Stimulated activated CD8-positive, alpha-beta memory T cell treated with anti-CD3 and anti-CD28 coated beads, Interleukin-12 subunit alpha, Interleukin-12 subunit beta, amount 100 ng/mL, for 4 hours (primary cell): ENCODE data around the gene LRP5.
"Not testable (repeated sequence)": the region's sequence is repeated elsewhere in the genome, so short reads cannot be mapped to it uniquely, and the experiment has no call there.

Source experiments
- DNase-seq: peaks from one replicate; pipeline ENCODE4 v3.0.0-alpha.2; 2020; ENCODE audit warnings: low read depth

Gene LRP5

GRCh38 chr11:68444566-68444965, 132.2 kb downstream of the LRP5 start:
- no peak for DNase-seq

- no peak for DNase-seq
Measured at GRCh38 chr11:68445531-68446035, 133.2 kb downstream of the LRP5 start.

- DNase-seq: no peak
Measured at GRCh38 chr11:68446046-68446725, 133.8 kb downstream of the LRP5 start.

GRCh38 chr11:68447015-68447801, 134.8 kb downstream of the LRP5 start:
- peak; percentile 44 for DNase-seq

- DNase-seq: not testable (repeated sequence)
Measured at GRCh38 chr11:68447914-68448313, 135.5 kb downstream of the LRP5 start.

GRCh38 chr11:68448604-68449011, 136.2 kb downstream of the LRP5 start:
- DNase-seq: no peak

- no peak for DNase-seq
Measured at GRCh38 chr11:68449951-68450350, 137.6 kb downstream of the LRP5 start.

GRCh38 chr11:68450711-68451110, 138.3 kb downstream of the LRP5 start:
- no peak for DNase-seq

GRCh38 chr11:68454767-68455166, 142.4 kb downstream of the LRP5 start:
- no peak for DNase-seq

GRCh38 chr11:68455485-68455884, 143.1 kb downstream of the LRP5 start:
- DNase-seq: no peak

GRCh38 chr11:68457216-68457897, 145.0 kb downstream of the LRP5 start:
- no peak for DNase-seq

GRCh38 chr11:68457898-68458249, 145.5 kb downstream of the LRP5 start:
- no peak for DNase-seq

GRCh38 chr11:68458340-68458739, 145.9 kb downstream of the LRP5 start:
- DNase-seq: not testable (repeated sequence)

- DNase-seq: peak; percentile 87
Measured at GRCh38 chr11:68459886-68460740, 147.7 kb downstream of the LRP5 start.

GRCh38 chr11:68460741-68461574, 148.6 kb downstream of the LRP5 start, which contains the start of gene PPP6R3:
Gene PPP6R3, plus strand, starts transcription at chr11:68460752. Its CDS starts 76,913 bp downstream, at chr11:68537665.
- DNase-seq: no peak

- no peak for DNase-seq
Measured at GRCh38 chr11:68461575-68461917, 149.2 kb downstream of the LRP5 start.

GRCh38 chr11:68463714-68464113, 151.3 kb downstream of the LRP5 start:
- no peak for DNase-seq

GRCh38 chr11:68467201-68467834, 154.9 kb downstream of the LRP5 start:
- DNase-seq: no peak

GRCh38 chr11:68468217-68468828, 155.9 kb downstream of the LRP5 start:
- no peak for DNase-seq

GRCh38 chr11:68469122-68469521, 156.7 kb downstream of the LRP5 start:
- no peak for DNase-seq
